ENCODE data around the gene OOEP. TPM values are rescaled to one million over a fixed set of nuclear protein-coding genes. Genes with fewer than 3 reads are reported as not detected.
"Not testable (repeated sequence)": the region's sequence is repeated elsewhere in the genome, so short reads cannot be mapped to it uniquely, and the experiment has no call there.

OOEP gene
- total and polyA plus RNA-seq, 2 donors from 2014 or later = 0.35 TPM; not detected in 1

DNA sequence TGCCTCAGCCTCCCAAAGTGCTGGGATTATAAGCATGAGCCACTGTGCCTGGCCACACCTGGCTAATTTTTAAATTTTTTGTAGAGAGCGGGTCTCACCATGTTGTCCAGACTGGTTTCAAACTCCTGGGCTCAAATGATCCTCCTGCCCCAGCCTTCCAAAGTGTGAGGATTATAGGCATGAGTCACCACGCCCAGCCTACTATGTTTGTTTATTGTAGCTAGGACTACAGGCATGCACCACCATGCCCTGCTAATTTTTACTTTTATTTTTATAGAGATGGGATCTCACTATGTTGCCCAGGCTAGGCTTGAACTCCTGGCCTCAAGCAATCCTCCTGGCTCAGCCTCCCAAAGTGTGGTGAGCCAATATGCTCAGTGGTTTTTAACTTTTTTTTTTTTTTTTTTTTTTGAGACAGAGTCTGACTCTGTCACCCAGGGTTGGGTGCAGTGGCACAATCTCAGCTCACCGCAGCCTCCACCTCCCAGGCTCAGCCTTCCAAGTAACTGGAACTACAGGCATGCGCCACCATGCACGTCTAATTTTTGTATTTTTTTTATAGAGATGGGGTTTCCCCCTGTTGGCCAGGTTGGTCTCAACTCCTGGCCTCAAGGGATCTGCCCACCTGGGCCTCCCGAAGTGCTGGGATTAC is 12.9 kb upstream of the OOEP start:
- no peak for DNase-seq
- FAIRE-seq = no peak
- intact Hi-C loops (cut with DNase I) = no loop called here
- no peaks in the 10 kb centered on the region for H3K36me3 ChIP-seq (ENCODE audit: control insufficient read depth in 2 of 3, insufficient read depth in 3 of 3, low read length in 3 of 3)
- no peak overlapping the region for H3K27ac ChIP-seq (ENCODE audit: low read depth in 2 of 2, low read length in 2 of 2)
- H3K27me3 ChIP-seq (ENCODE audit: control insufficient read depth, insufficient read depth, low read length) = no peaks in the 10 kb centered on the region
- H3K9ac ChIP-seq (ENCODE audit: low read length in 3 of 3) = no peak overlapping the region
- TF ChIP-seq, protein P1, sequence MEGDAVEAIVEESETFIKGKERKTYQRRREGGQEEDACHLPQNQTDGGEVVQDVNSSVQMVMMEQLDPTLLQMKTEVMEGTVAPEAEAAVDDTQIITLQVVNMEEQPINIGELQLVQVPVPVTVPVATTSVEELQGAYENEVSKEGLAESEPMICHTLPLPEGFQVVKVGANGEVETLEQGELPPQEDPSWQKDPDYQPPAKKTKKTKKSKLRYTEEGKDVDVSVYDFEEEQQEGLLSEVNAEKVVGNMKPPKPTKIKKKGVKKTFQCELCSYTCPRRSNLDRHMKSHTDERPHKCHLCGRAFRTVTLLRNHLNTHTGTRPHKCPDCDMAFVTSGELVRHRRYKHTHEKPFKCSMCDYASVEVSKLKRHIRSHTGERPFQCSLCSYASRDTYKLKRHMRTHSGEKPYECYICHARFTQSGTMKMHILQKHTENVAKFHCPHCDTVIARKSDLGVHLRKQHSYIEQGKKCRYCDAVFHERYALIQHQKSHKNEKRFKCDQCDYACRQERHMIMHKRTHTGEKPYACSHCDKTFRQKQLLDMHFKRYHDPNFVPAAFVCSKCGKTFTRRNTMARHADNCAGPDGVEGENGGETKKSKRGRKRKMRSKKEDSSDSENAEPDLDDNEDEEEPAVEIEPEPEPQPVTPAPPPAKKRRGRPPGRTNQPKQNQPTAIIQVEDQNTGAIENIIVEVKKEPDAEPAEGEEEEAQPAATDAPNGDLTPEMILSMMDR (IDR thresholded peaks at IDR 0.05; ENCODE audit: borderline replicate concordance, extremely low read depth, insufficient read depth) = no peak
- H3K9me3 ChIP-seq (ENCODE audit: control insufficient read depth in 2 of 3, insufficient read depth in 1 of 3, low read length in 3 of 3) = no peaks in the 10 kb centered on the region
- no peaks in the 10 kb centered on the region for H3K4me1 ChIP-seq (ENCODE audit: control insufficient read depth in 2 of 3, insufficient read depth in 2 of 3, low read depth in 1 of 3, low read length in 3 of 3)
- no peak overlapping the region for H3K4me3 ChIP-seq (ENCODE audit: low read length in 3 of 3)

DNA sequence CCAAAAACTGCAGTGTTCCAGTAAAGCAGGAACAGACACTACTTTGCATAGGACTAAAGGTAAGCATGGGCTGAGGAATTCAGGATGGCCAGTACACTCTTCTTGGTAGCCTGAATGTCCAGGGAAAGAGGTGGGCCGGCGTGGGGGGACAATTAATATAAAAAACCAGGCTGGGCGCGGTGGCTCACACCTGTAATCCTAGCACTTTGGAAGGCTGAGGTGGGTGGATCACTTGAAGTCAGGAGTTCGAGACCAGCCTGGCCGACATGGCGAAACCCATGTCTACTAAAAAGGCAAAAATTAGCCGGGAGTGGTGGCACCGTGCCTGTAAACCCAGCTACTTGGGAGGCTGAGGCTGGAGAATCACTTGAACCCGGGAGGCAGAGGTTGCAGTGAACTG is 11.8 kb upstream of the OOEP start:
- FAIRE-seq; H3K36me3 ChIP-seq (ENCODE audit: control insufficient read depth in 2 of 3, insufficient read depth in 3 of 3, low read length in 3 of 3); DNase-seq: not testable (repeated sequence)

DNA sequence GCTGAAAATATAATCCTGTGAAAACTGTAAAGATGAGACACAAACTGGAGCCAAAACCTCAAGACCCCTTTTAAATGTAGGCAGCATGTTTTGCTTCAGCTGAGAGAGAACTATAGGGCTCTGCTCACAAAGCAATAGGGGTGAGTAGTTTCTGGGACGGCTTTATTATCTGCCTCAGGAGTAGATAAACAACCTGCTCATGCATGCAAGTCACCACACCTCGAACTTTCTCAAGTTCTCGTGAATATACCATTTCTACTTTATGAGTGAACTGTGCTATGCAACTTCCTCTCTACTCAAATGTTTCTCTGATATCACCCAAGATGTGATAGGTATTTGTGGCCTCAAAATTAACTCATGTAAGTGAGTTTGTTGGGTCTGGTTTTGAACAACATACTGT is 7.5 kb upstream of the OOEP start:
- DNase-seq = no peak
- TF ChIP-seq, protein P1 (IDR thresholded peaks at IDR 0.05; ENCODE audit: borderline replicate concordance, extremely low read depth, insufficient read depth) = no peak
- intact Hi-C loops (cut with DNase I) = no loop called here
- no peak overlapping the region for H3K9ac ChIP-seq (ENCODE audit: low read length in 3 of 3)
- H3K4me3 ChIP-seq (ENCODE audit: low read length in 3 of 3) = no peak overlapping the region
- no peak for FAIRE-seq
- H3K27me3 ChIP-seq (ENCODE audit: control insufficient read depth, insufficient read depth, low read length) = no peaks in the 10 kb centered on the region
- no peaks in the 10 kb centered on the region for H3K36me3 ChIP-seq (ENCODE audit: control insufficient read depth in 2 of 3, insufficient read depth in 3 of 3, low read length in 3 of 3)
- H3K4me1 ChIP-seq (ENCODE audit: control insufficient read depth in 2 of 3, insufficient read depth in 2 of 3, low read depth in 1 of 3, low read length in 3 of 3) = no peaks in the 10 kb centered on the region
- H3K9me3 ChIP-seq (ENCODE audit: control insufficient read depth in 2 of 3, insufficient read depth in 1 of 3, low read length in 3 of 3) = peaks cover 0 to 3% (median 0%) of the 10 kb centered on the region in 3 donors
- H3K27ac ChIP-seq (ENCODE audit: low read depth in 2 of 2, low read length in 2 of 2) = no peak overlapping the region

More for the DNA sequence above, 11.8 kb upstream of the OOEP start:
- H3K27me3 ChIP-seq (ENCODE audit: control insufficient read depth, insufficient read depth, low read length); H3K9ac ChIP-seq (ENCODE audit: low read length in 3 of 3); H3K27ac ChIP-seq (ENCODE audit: low read depth in 2 of 2, low read length in 2 of 2); intact Hi-C loops (cut with DNase I); H3K4me1 ChIP-seq (ENCODE audit: control insufficient read depth in 2 of 3, insufficient read depth in 2 of 3, low read depth in 1 of 3, low read length in 3 of 3); H3K9me3 ChIP-seq (ENCODE audit: control insufficient read depth in 2 of 3, insufficient read depth in 1 of 3, low read length in 3 of 3); H3K4me3 ChIP-seq (ENCODE audit: low read length in 3 of 3): not testable (repeated sequence)

DNA sequence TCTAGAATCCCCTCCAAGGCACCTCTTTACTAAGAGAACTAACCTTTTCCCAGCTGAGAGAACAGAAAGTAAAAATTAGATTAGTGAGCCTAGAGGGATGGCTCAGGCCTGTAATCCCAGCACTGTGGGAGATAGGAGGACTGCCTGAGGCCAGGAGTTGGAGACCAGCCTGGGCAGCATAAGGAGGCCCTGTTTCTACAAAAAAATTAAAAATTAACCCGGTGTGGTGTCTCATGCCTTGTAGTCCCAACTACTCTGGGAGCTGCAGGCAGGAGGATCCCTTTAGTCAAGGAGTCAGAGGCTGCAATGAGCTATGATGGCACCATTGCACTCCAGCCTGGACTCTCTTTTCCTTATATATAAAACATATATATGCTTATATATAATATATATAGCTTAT is 5.5 kb upstream of the OOEP start:
- no peaks in the 10 kb centered on the region for H3K27me3 ChIP-seq (ENCODE audit: control insufficient read depth, insufficient read depth, low read length)
- FAIRE-seq = no peak
- no peaks in the 10 kb centered on the region for H3K36me3 ChIP-seq (ENCODE audit: control insufficient read depth in 2 of 3, insufficient read depth in 3 of 3, low read length in 3 of 3)
- intact Hi-C loops (cut with DNase I) = no loop called here
- no peak overlapping the region for H3K27ac ChIP-seq (ENCODE audit: low read depth in 2 of 2, low read length in 2 of 2)
- H3K4me1 ChIP-seq (ENCODE audit: control insufficient read depth in 2 of 3, insufficient read depth in 2 of 3, low read depth in 1 of 3, low read length in 3 of 3) = no peaks in the 10 kb centered on the region
- TF ChIP-seq, protein P1 (IDR thresholded peaks at IDR 0.05; ENCODE audit: borderline replicate concordance, extremely low read depth, insufficient read depth) = no peak
- no peak for DNase-seq
- H3K4me3 ChIP-seq (ENCODE audit: low read length in 3 of 3) = no peak overlapping the region
- H3K9ac ChIP-seq (ENCODE audit: low read length in 3 of 3) = no peak overlapping the region
- peaks cover 0 to 5% (median 0%) of the 10 kb centered on the region in 3 donors for H3K9me3 ChIP-seq (ENCODE audit: control insufficient read depth in 2 of 3, insufficient read depth in 1 of 3, low read length in 3 of 3)

Data from kidney (tissue), 14 donors.